HCT116 (cell line): Measurements from ENCODE around the gene TRMT13. TPM values are rescaled to one million over a fixed set of nuclear protein-coding genes. Genes with fewer than 3 reads are reported as not detected.

Experiments
- ATAC-seq: fragments of 200-7000 bp; cut with Tn5 transposase; 2 replicates; pipeline ENCODE4 v1.9.1; 2020; ENCODE audit warnings: mild to moderate bottlenecking, moderate library complexity
- BruUV-seq: library from RNA; stranded (reverse); fragments of 400-500 nt; replicated peaks from 2 replicates; lab custom pipeline; 2021; lab: Mats Ljungman, UMichigan
- CTCF ChIA-PET: fragments of 300-600 bp; sonication (Branson Sonifier 250); formaldehyde crosslinking; loops from one replicate; lab custom pipeline; 2021; ENCODE audit warnings: antibody characterized with exemption; lab: Charles Lee
- POLR2A ChIA-PET: fragments of 300-600, 350-600 bp; sonication (Branson Sonifier 250); formaldehyde crosslinking; loops from one replicate; lab custom pipeline; 2021; ENCODE audit warnings: antibody characterized with exemption; lab: Charles Lee
- RAD21 ChIA-PET, 2 experiments: fragments of 300-600 bp; sonication (Branson Sonifier 250); formaldehyde crosslinking; loops; one replicate each; lab custom pipeline; 2023; ENCODE audit warnings: low total read pairs in 2 of 2; ENCODE audit not compliant: uncharacterized antibody in 2 of 2, unreplicated experiment in 2 of 2, low non-redundant PET in 1 of 2; lab: Charles Lee
- DNase-seq: peaks from one replicate; pipeline ENCODE4 v3.0.0-alpha.2; 2010; ENCODE audit warnings: low read depth, low spot score
- H2AFZ ChIP-seq: fragments of 200-600 bp; shearing (Covaris generic), sonication (generic); 2 replicates; pipeline ENCODE4 v1.6.1; 2017; ENCODE audit warnings: low read depth, mixed run types, mixed read lengths, antibody characterized with exemption, low read length; ENCODE audit not compliant: poor library complexity, severe bottlenecking
- H3K27ac ChIP-seq: 2 replicates; pipeline ENCODE4 v1.5.1; 2012; ENCODE audit warnings: low read depth, low read length
- H3K27me3 ChIP-seq: fragments of 200-600 bp; sonication (generic); 2 replicates; pipeline ENCODE4 v1.6.1; 2016; ENCODE audit warnings: mixed run types, low read length, mixed read lengths; ENCODE audit not compliant: insufficient read depth
- H3K36me3 ChIP-seq, 2 experiments: fragments of 200-500 bp in 1 of 2; fragments of 200-600 bp in 1 of 2; sonication (Bioruptor generic) in 1 of 2; sonication (generic) in 1 of 2; 2 replicates each; pipeline versions ENCODE4 v1.5.1 to v1.6.1; 2014 to 2016; ENCODE audit warnings: low read length in 2 of 2, inconsistent platforms in 1 of 2, mixed read lengths in 1 of 2, mixed run types in 1 of 2; ENCODE audit not compliant: insufficient read depth in 2 of 2, control insufficient read depth in 1 of 2
- H3K4me1 ChIP-seq, 2 experiments: fragments of 200-600 bp in 1 of 2; sonication (generic) in 1 of 2; 2 replicates each; pipeline versions ENCODE4 v1.5.1 to v1.6.1; 2012 to 2017; ENCODE audit warnings: low read length in 2 of 2, inconsistent platforms in 1 of 2, mild to moderate bottlenecking in 1 of 2, mixed read lengths in 1 of 2, mixed run types in 1 of 2, moderate library complexity in 1 of 2; ENCODE audit not compliant: insufficient read depth in 2 of 2, control insufficient read depth in 1 of 2
- H3K4me2 ChIP-seq: fragments of 200-600 bp; sonication (generic); 2 replicates; pipeline ENCODE4 v1.6.1; 2017; ENCODE audit warnings: mixed run types, low read length, mixed read lengths
- H3K4me3 ChIP-seq, 2 experiments: fragments of 200-600 bp in 1 of 2; sonication (generic) in 1 of 2; replicated peaks in 1 of 2; 2 replicates each; pipeline ENCODE4 v1.5.1; 2011 to 2016; ENCODE audit warnings: low read length in 2 of 2, control low read depth in 1 of 2, low read depth in 1 of 2, mild to moderate bottlenecking in 1 of 2, mixed read lengths in 1 of 2, mixed run types in 1 of 2
- H3K79me2 ChIP-seq: fragments of 200-600 bp; sonication (generic); 2 replicates; pipeline ENCODE4 v1.6.1; 2017; ENCODE audit warnings: mild to moderate bottlenecking, mixed run types, low read length, moderate library complexity, mixed read lengths; ENCODE audit not compliant: insufficient read depth
- H3K9ac ChIP-seq: fragments of 200-600 bp; sonication (generic); 2 replicates; pipeline ENCODE4 v1.6.1; 2016; ENCODE audit warnings: low read length, mixed read lengths
- H3K9me2 ChIP-seq: fragments of 200-600 bp; sonication (generic), shearing (Covaris generic); 2 replicates; pipeline ENCODE4 v1.6.1; 2017; ENCODE audit warnings: mixed run types, mild to moderate bottlenecking, moderate library complexity; ENCODE audit not compliant: insufficient read depth
- H3K9me3 ChIP-seq, 2 experiments: fragments of 200-500 bp in 1 of 2; fragments of 200-600 bp in 1 of 2; sonication (Bioruptor generic) in 1 of 2; sonication (generic) in 1 of 2; 2 replicates each; pipeline ENCODE4 v1.6.1; 2014 to 2017; ENCODE audit warnings: low read length in 2 of 2, mixed read lengths in 2 of 2, inconsistent platforms in 1 of 2, low read depth in 1 of 2, mild to moderate bottlenecking in 1 of 2, mixed run types in 1 of 2, moderate library complexity in 1 of 2; ENCODE audit not compliant: control insufficient read depth in 1 of 2, insufficient read depth in 1 of 2
- H4K20me1 ChIP-seq: fragments of 200-600 bp; sonication (generic), shearing (Covaris generic); 2 replicates; pipeline ENCODE4 v1.6.1; 2017; ENCODE audit warnings: mixed run types, mild to moderate bottlenecking, moderate library complexity; ENCODE audit not compliant: insufficient read depth
- ATF3 ChIP-seq: IDR thresholded peaks from 2 replicates; pipeline ENCODE4 v1.6.1; 2012
- CBX3 ChIP-seq: IDR thresholded peaks from 2 replicates; pipeline ENCODE4 v1.6.1; 2012; ENCODE audit warnings: low read depth
- CTCF ChIP-seq, 3 experiments: fragments of 200-600 bp in 1 of 3; sonication (generic) in 1 of 3; IDR thresholded peaks in 2 of 3; conservative IDR thresholded peaks in 1 of 3; 2 replicates each; pipeline ENCODE4 v1.5.1; 2012 to 2017; ENCODE audit warnings: low read depth in 2 of 3, low read length in 2 of 3, antibody characterized with exemption in 1 of 3, borderline replicate concordance in 1 of 3, control low read depth in 1 of 3, mild to moderate bottlenecking in 1 of 3, mixed read lengths in 1 of 3, mixed run types in 1 of 3, moderate library complexity in 1 of 3; ENCODE audit not compliant: insufficient read depth in 1 of 3
- ELF1 ChIP-seq: IDR thresholded peaks from 2 replicates; pipeline ENCODE4 v1.6.1; 2012; ENCODE audit warnings: low read depth, borderline replicate concordance
- EZH2phosphoT487 ChIP-seq: fragments of 200-600 bp; IDR thresholded peaks from 2 replicates; pipeline ENCODE4 v1.6.1; 2018; ENCODE audit warnings: antibody characterized with exemption, borderline replicate concordance
- JUND ChIP-seq: IDR thresholded peaks from 2 replicates; pipeline ENCODE4 v1.6.1; 2012
- RAD21 ChIP-seq: IDR thresholded peaks from 2 replicates; pipeline ENCODE4 v1.6.1; 2012; ENCODE audit warnings: low read depth, mild to moderate bottlenecking
- SIN3A ChIP-seq: IDR thresholded peaks from 2 replicates; pipeline ENCODE4 v1.6.1; 2012; ENCODE audit warnings: low read depth
- SRF ChIP-seq: IDR thresholded peaks from 2 replicates; pipeline ENCODE4 v1.6.1; 2012; ENCODE audit warnings: low read depth
- YY1 ChIP-seq: IDR thresholded peaks from 2 replicates; pipeline ENCODE4 v1.6.1; 2011; ENCODE audit warnings: low read length, low read depth, moderate library complexity, mild to moderate bottlenecking; ENCODE audit not compliant: insufficient replicate concordance; ENCODE audit errors: extremely low read depth
- ZFX ChIP-seq: fragments of 450-650 bp; IDR thresholded peaks from 2 replicates; pipeline ENCODE4 v1.6.1; 2017
- intact Hi-C: fragments of 100-400 bp; cut with micrococcal nuclease; formaldehyde crosslinking; loops from 2 replicates; pipeline ENCODE4 v1.10.0; 2022
- total RNA-seq: library from RNA; stranded (reverse); gene quantifications from one replicate; pipeline ENCODE4 v1.2.1, GENCODE V29; 2021; ENCODE audit not compliant: unreplicated experiment
- TF ChIP-seq, protein P1 (sequence below): IDR thresholded peaks from 2 replicates; pipeline ENCODE4 v1.6.1; 2012
- TF ChIP-seq, protein P2 (sequence below): IDR thresholded peaks from 2 replicates; pipeline ENCODE4 v1.6.1; 2012; ENCODE audit warnings: low read depth

Gene TRMT13
- total RNA-seq, 1 experiment from 2014 or later = 13.2 TPM

DNA sequence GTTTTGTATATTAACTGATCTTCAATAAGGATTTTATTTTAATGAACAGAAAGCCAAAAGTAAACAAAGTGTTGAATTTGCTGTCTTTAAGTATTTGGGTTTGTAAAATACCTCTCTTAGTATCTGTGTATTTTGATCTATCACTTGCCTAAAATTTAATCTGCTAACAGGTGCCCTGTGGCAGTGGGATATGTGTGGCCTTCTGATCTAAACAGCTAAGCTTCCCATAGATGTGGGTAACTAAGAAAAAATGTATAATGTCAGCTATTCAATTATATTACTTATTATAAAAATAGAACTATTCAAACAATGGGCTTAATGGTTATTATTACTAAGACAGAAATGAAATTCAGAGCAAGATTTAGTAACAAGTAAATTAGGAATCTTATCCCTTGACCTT, 29.9 kb downstream of the TRMT13 start:
- Histone ChIP-seq H3K9me3 (no peaks in the 10 kb centered on the region), H3K4me1 (no peaks in the 10 kb centered on the region), H3K4me3 (no peak overlapping the region), H3K9ac (no peak overlapping the region), H3K36me3 (no peaks in the 10 kb centered on the region), H4K20me1 (no peaks in the 10 kb centered on the region), H2AFZ (no peak overlapping the region), H3K27me3 (no peaks in the 10 kb centered on the region), H3K4me2 (no peak overlapping the region), H3K79me2 (no peaks in the 10 kb centered on the region), H3K9me2 (no peaks in the 10 kb centered on the region), H3K27ac (no peak overlapping the region)
- TF ChIP-seq SRF (no peak), YY1 (no peak), ELF1 (no peak), ZFX (no peak), SIN3A (no peak), CTCF (IDR thresholded peaks at IDR 0.05 in 2 of 3, conservative IDR thresholded peaks at IDR 0.05 in 1 of 3; ENCODE audit: borderline replicate concordance in 1 of 3, insufficient read depth in 1 of 3, low read depth in 2 of 3, low read length in 2 of 3) (no peak), ATF3 (no peak), RAD21 (no peak), CBX3 (no peak), EZH2phosphoT487 (no peak), JUND (no peak)
- TF ChIP-seq, protein P1, sequence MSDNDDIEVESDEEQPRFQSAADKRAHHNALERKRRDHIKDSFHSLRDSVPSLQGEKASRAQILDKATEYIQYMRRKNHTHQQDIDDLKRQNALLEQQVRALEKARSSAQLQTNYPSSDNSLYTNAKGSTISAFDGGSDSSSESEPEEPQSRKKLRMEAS = no peak
- TF ChIP-seq, protein P2, sequence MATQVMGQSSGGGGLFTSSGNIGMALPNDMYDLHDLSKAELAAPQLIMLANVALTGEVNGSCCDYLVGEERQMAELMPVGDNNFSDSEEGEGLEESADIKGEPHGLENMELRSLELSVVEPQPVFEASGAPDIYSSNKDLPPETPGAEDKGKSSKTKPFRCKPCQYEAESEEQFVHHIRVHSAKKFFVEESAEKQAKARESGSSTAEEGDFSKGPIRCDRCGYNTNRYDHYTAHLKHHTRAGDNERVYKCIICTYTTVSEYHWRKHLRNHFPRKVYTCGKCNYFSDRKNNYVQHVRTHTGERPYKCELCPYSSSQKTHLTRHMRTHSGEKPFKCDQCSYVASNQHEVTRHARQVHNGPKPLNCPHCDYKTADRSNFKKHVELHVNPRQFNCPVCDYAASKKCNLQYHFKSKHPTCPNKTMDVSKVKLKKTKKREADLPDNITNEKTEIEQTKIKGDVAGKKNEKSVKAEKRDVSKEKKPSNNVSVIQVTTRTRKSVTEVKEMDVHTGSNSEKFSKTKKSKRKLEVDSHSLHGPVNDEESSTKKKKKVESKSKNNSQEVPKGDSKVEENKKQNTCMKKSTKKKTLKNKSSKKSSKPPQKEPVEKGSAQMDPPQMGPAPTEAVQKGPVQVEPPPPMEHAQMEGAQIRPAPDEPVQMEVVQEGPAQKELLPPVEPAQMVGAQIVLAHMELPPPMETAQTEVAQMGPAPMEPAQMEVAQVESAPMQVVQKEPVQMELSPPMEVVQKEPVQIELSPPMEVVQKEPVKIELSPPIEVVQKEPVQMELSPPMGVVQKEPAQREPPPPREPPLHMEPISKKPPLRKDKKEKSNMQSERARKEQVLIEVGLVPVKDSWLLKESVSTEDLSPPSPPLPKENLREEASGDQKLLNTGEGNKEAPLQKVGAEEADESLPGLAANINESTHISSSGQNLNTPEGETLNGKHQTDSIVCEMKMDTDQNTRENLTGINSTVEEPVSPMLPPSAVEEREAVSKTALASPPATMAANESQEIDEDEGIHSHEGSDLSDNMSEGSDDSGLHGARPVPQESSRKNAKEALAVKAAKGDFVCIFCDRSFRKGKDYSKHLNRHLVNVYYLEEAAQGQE = no peak
- no peak for DNase-seq
- RAD21 ChIA-PET = no interaction called here
- intact Hi-C loops = no loop called here
- no TSS peak for BruUV-seq
- CTCF ChIA-PET = no interaction called here
- POLR2A ChIA-PET = no interaction called here
- no peak for ATAC-seq
